HCT116 (cell line): ENCODE data around the gene LGALS4.

Source experiments
- CTCF ChIP-seq, 3 experiments: fragments of 200-600 bp in 1 of 3; sonication (generic) in 1 of 3; IDR thresholded peaks in 2 of 3; conservative IDR thresholded peaks in 1 of 3; 2 replicates each; pipeline ENCODE4 v1.5.1; 2012 to 2017; ENCODE audit warnings: low read depth in 2 of 3, low read length in 2 of 3, antibody characterized with exemption in 1 of 3, borderline replicate concordance in 1 of 3, control low read depth in 1 of 3, mild to moderate bottlenecking in 1 of 3, mixed read lengths in 1 of 3, mixed run types in 1 of 3, moderate library complexity in 1 of 3; ENCODE audit not compliant: insufficient read depth in 1 of 3
- EZH2 ChIP-seq: fragments of 200-600 bp; sonication (generic); IDR thresholded peaks from 2 replicates; pipeline ENCODE4 v1.6.1; 2017; ENCODE audit warnings: antibody characterized with exemption, mixed run types
- EZH2phosphoT487 ChIP-seq: fragments of 200-600 bp; IDR thresholded peaks from 2 replicates; pipeline ENCODE4 v1.6.1; 2018; ENCODE audit warnings: antibody characterized with exemption, borderline replicate concordance
- POLR2A ChIP-seq: IDR thresholded peaks from 2 replicates; pipeline ENCODE4 v1.7.0; 2011; ENCODE audit warnings: borderline replicate concordance; ENCODE audit not compliant: insufficient read depth, insufficient read length; ENCODE audit errors: extremely low read depth
- POLR2AphosphoS5 ChIP-seq: IDR thresholded peaks from 2 replicates; pipeline ENCODE4 v1.6.1; 2011; ENCODE audit warnings: mild to moderate bottlenecking, low read depth, low read length, moderate library complexity
- RAD21 ChIP-seq: IDR thresholded peaks from 2 replicates; pipeline ENCODE4 v1.6.1; 2012; ENCODE audit warnings: low read depth, mild to moderate bottlenecking
- SP1 ChIP-seq: IDR thresholded peaks from 2 replicates; pipeline ENCODE4 v1.6.1; 2012; ENCODE audit warnings: low read depth
- YY1 ChIP-seq: IDR thresholded peaks from 2 replicates; pipeline ENCODE4 v1.6.1; 2011; ENCODE audit warnings: low read length, low read depth, moderate library complexity, mild to moderate bottlenecking; ENCODE audit not compliant: insufficient replicate concordance; ENCODE audit errors: extremely low read depth
- TF ChIP-seq, protein P1 (sequence below): IDR thresholded peaks from 2 replicates; pipeline ENCODE4 v1.6.1; 2012; ENCODE audit warnings: low read depth
- TF ChIP-seq, protein P2 (sequence below): IDR thresholded peaks from 2 replicates; pipeline ENCODE4 v1.6.1; 2012

- no peak; the same call in none of the 2 replicates for TF ChIP-seq POLR2AphosphoS5
- no peak for TF ChIP-seq EZH2phosphoT487
- TF ChIP-seq EZH2, result no peak
- no peak for TF ChIP-seq RAD21
- TF ChIP-seq CTCF (IDR thresholded peaks at IDR 0.05 in 2 of 3, conservative IDR thresholded peaks at IDR 0.05 in 1 of 3; ENCODE audit: borderline replicate concordance in 1 of 3, insufficient read depth in 1 of 3, low read depth in 2 of 3, low read length in 2 of 3), result no peak
- TF ChIP-seq POLR2A, result no peak
- TF ChIP-seq, protein P1, sequence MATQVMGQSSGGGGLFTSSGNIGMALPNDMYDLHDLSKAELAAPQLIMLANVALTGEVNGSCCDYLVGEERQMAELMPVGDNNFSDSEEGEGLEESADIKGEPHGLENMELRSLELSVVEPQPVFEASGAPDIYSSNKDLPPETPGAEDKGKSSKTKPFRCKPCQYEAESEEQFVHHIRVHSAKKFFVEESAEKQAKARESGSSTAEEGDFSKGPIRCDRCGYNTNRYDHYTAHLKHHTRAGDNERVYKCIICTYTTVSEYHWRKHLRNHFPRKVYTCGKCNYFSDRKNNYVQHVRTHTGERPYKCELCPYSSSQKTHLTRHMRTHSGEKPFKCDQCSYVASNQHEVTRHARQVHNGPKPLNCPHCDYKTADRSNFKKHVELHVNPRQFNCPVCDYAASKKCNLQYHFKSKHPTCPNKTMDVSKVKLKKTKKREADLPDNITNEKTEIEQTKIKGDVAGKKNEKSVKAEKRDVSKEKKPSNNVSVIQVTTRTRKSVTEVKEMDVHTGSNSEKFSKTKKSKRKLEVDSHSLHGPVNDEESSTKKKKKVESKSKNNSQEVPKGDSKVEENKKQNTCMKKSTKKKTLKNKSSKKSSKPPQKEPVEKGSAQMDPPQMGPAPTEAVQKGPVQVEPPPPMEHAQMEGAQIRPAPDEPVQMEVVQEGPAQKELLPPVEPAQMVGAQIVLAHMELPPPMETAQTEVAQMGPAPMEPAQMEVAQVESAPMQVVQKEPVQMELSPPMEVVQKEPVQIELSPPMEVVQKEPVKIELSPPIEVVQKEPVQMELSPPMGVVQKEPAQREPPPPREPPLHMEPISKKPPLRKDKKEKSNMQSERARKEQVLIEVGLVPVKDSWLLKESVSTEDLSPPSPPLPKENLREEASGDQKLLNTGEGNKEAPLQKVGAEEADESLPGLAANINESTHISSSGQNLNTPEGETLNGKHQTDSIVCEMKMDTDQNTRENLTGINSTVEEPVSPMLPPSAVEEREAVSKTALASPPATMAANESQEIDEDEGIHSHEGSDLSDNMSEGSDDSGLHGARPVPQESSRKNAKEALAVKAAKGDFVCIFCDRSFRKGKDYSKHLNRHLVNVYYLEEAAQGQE, result no peak
- TF ChIP-seq YY1, result no peak
- TF ChIP-seq, protein P2, sequence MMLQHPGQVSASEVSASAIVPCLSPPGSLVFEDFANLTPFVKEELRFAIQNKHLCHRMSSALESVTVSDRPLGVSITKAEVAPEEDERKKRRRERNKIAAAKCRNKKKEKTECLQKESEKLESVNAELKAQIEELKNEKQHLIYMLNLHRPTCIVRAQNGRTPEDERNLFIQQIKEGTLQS, result no peak
- no peak for TF ChIP-seq SP1
Observed at GRCh38 chr19:38836159-38836982, 23.6 kb upstream of the LGALS4 start.
